GM19193 (cell line): ENCODE measurements around the gene SF3A1.
A peak's percentile ranks its signal among the peaks of the same experiment; 100 is the strongest.

ENCODE experiments used
- POLR2A ChIP-seq: IDR thresholded peaks from 4 replicates; pipeline ENCODE4 v1.6.1; 2011; ENCODE audit not compliant: insufficient read depth, insufficient read length; ENCODE audit errors: extremely low read depth

The SF3A1 gene

DNA sequence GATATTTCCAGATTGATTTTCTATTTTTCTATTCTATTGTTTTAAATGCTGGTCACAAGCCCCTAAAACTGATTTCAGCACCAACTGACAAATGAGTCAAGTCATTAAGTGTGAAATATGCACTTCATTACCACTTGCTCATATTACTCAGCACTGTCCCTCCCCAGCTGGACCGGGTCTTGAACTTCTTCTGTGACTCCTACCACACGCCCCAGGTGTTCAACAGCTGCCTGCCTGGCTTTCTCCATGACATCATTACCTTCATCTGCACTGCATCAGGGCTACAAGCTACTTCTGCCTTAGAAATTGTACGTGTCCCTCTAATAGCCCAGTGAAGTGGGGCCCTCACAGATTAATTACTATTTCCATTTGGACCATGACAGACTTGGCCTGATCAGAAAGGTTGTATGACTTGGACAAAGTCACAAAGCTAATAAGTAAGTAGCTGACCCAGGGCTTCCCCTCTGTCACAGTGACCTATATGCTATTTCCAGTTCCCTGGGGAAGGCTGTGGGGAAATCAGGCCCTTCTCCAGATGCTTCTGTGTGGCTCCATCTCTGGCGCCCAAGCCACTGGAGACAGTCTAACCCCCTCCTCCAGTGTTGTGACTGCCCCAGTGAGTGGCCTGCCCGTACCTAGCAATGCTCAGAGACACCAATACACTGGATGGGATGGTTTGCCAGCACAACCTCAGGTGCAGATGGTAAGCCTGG, 48.0 kb downstream of the SF3A1 start:
- TF ChIP-seq POLR2A: no peak

DNA sequence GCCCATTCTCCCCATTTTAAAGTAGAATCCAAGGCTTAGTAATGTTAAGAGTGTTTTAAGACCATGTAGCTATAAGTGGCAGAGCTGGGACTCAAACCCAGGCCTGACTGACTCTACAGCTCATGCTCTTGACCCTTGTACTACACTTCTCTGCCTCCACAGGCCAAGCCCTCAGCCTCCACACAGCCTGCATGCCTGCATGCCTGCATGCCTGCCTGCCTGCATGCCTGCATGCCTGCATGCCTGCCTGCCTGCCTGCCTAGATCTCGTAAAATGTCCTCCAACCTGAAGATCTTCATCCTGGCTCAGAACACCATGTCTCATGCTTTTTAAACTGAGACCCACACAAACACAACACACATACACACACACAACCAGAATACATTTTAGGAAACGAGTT, 48.6 kb downstream of the SF3A1 start:
- TF ChIP-seq POLR2A: no peak

DNA sequence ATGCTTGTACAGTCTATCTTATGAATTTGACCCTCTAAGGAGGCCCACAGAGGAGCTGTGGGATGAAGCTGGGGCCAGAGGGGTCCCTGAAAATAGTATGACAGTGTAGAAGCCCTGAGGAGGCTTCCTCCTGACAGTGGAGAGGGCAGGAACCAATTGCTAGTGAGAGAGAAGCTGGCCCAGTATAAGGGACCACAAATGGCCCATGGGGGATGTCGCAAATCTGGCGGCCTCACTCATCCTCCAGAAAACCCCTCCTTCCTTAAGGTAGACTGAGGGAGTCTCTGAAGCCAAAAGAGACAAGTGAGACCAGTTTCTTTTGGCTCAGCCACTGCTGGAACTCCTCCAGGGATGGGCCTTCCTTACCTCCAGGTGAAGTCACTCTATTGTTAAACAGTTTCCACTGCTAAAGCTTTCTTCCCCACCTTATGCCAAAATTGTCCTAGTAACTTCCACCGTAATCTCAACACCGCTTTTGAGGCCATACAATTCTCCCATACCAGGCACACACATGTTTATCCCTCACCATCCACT, 49.6 kb downstream of the SF3A1 start:
- TF ChIP-seq POLR2A: no peak

DNA sequence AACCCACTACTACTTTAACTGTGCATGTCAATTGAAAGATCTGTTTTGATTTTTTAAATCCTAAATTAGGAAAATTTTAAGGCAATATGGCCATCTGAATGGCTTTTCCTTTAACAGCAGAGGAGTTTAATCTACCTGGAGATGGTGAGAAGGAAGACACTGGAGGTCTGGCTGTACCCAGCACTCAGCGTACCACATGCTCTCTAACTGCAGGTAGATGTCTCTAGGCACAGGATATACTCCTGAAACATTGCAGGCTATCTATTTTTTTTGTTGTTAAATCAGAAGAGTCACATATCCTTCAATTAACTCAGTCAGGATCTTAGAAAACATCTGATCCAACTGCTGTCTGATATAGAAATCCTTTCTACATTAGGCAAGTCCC, 50.1 kb downstream of the SF3A1 start:
- TF ChIP-seq POLR2A: no peak

DNA sequence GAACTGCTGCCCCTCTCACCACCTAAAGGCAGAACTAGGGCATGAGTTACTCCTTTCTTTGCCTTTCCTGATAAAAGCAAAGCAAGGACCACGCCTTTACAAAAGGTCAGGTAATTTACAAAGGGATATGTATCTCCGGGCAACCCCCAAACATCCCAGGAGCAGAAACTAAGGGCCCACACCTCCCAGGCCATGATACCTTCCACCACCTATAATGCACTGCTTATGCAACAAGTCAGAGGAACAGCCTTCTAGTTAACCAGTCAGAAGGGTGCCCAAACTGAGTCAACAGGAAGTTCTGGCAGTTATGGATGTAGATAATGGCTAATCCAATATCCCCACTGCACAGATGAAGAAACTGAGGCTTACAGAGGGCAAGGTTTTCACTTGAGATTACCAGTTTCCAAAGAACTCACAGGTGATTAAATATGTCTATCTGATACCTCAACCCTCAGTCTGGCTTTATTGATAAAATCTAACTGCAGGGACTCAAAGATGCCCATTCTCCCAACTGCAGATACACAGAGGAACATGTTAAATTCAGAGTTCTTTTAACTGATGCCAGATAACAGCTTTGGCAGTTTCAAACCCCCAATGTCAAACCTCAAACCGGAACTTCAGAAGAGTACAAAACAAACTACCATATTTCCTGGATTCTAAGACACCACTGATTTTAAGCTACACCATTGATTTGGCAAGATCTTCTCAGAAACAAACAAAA, 50.6 kb downstream of the SF3A1 start:
- no peak for TF ChIP-seq POLR2A

DNA sequence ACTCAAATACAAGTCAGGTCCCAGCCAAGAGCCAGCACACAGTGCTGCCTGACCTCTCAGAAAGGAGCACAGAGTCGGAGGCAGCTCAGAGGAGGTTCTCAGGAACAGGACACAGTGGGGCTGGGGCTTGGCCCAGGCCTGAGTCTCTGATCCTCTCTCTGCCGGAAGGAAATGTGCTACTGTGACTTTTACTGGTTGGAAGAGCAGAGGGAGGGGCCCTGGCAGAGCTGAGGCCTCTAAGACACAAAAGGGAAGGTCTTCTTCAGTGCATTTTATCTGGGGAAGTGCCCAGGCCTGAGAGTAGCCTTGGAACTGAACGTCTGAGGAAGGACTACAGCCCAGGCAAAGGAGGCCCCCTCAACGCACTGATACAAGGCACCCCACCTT, 51.2 kb downstream of the SF3A1 start:
- peak; percentile 67 for TF ChIP-seq POLR2A

DNA sequence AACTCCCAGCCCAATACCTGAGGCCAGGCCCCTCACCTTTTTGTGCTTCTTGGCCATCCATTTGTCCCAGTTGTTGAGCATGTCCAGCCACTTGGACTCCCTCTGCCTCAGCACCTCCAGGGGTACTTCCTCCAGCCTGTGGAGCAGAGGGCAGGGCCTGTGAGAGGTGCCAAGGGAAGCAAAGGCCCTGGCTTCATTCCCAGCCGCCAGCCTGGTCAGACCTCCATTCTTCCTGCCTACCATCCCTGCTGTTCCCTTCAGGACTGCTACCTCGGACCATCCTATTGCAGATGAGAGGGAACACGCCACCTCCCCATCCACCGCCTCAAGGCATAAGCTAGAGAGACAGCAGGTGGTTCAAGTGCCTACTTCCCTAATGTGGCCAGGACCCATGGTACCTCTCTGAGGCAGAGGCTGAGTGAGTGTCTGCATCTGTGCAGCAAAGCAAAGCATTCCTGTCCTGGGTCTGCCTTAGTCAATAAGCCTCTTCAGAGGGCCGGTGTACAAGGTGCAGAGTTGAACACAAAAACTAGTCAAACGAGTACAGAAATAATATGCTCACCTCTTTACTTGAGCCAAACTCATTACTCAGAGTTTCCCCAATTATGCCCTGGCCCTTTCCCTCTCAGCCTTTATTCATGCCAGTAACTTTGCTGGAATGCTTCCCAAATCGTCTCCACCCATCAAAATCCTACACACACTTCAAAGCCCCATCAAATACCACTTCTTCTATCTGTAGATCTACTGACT, 52.0 kb downstream of the SF3A1 start:
- no peak for TF ChIP-seq POLR2A

DNA sequence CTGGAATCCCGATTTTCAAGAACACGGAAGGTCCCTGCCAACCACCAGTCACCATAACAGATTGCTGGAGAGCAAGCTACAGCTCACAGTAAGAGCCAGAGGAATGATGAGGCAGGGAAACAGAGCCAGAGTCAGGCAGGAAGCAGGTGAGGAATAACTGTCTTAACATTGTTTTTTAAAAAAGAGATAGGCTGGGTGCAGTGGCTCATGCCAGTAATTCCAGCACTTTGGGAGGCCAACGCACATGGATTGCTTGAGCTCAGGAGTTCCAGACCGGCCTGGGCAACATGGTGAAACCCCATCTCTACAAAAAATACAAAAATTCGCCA, 53.9 kb downstream of the SF3A1 start:
- no peak for TF ChIP-seq POLR2A

DNA sequence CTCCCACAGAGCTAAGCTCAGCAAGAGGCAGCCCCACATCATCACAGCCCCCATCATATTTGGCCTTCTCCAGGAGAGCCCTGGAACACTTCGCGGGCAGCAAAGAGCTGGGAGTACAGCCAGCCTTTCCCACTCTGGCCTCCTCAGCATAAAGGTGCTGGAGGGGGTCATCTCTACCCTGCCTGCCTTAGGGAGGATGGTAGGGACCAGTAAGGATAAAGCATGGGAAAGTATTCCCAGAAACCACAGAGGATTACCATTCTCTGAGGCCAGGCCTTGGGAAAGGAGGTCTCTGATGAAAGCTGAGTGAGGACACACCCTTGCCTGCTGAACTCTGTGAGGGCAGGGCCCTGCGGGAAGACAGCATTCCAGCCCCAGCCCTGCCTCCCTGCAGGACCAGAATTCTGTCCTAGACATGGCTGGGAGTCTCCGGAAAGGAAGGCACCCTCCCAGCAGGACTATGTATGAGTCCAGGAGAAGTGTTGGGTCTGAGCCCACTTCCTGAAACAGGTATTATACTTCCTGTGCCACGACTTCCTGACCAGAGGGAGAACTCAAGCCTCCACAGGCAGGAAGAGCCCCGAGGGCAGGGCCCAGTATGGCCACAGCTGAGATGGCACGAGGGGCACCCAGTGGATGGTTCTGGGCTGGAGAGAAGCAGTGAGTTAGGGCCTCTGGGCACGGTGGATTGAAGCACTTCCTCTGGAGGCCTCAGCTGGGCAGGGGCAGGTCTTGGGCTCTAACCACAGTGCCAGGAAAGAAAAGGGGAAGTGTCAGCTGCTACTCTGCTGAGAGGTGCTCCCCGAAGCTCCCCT, 54.5 kb downstream of the SF3A1 start:
- no peak for TF ChIP-seq POLR2A

DNA sequence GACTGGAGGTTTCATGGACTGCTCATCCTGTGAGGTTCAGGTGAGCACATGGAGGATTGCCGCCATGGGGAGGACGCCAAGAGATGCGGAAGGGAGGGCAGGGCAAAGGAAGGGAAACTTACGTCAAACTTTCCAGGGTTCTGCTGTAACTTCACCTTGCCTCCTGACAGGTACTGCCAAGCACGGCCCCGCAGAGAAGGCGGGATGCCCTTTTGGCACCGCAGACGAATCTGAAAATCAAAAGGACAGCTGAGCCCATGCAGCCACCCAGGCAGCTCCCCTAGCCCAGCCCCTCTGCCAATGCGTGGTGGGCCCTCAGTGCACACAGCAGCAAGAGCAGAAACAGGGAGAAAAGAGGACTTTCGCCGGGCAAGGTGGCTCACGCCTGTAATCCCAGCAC, 57.4 kb downstream of the SF3A1 start:
- TF ChIP-seq POLR2A: no peak

DNA sequence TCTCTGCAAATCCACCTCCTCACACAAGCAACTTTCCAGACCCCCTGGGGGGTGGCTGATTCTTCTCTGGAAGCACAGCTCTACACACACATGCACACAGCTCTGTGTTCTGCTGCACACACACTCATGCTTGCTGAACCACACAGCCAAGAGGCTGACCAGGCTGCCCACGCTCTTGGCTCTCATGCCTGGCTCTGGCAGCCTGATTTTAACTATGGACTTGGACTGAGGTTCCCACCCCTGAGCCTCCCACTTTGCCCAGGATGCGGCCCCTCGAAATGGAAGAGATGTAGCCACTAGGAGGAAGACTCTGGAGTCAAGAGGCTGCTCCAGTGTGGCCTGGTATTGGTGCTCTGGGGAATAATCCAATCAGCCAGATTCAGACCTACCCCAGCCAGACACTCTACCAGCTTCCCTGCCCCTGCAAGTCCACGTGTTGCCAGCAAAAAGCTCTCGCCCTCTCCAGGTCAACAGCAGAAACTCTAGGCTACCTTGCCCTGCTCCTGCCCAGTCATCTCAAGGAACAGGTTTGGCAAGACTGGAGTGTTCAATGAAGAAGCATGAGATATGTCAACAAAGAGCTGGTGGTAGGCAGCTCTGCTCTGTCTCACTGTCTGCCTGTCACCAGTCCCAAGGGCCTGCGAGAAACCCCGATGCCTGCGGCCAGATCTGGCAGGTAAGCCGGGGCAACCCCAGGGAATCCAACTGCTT, 58.5 kb downstream of the SF3A1 start:
- no peak for TF ChIP-seq POLR2A

DNA sequence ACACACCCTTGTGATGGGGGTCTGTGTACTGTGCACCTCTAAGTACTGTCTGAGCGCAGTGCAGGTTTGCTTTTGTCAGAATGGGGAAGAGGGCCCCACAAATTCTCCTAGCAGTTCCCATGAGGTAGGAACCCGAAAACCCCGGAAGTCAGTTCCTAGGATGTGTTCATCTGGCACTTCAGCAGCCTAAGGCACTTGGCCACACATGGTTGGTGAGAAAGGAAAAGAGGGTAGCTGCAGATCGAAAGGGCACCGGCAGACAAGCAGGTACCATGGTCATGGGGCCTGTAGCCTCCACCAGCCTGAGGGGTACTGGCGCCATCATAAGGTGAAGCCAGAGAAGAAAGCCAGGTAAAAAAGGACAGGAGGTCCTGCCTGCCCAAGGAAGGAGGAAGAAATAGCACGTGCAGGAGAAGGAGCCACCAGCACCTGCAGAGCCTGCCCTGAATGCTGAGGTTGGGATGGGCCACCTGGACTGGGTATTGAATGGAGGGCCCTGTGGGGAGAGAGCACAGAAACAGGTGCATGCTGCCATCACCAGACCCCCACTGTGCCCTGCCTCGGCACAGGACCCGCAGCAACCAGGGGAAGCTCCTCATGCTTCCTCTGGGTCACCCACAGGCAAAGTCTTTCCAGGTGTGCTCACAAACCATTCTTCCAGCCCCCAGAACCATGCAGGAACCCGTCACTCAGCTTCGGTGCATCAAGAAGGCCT, 59.3 kb downstream of the SF3A1 start:
- no peak for TF ChIP-seq POLR2A

DNA sequence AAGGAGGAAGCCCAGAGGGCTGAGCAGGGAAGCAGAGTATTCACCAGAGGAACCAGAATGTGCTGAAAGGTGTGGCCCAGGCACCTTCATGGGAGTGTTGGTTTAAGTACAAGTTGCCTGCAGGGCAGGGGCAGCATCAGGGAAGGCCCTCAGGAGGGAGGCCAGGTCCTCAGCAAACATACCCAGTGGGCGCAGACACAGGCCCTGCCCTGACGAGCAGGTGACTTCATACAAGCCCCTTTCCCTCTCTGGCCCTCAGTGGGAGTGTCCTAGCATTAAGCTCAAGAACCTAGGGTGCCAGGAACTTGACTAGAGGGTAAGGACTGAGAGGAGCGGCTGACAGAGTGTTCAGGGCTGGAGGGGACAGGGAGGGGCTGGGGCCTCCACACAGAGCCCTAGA, 59.9 kb downstream of the SF3A1 start:
- TF ChIP-seq POLR2A: no peak

DNA sequence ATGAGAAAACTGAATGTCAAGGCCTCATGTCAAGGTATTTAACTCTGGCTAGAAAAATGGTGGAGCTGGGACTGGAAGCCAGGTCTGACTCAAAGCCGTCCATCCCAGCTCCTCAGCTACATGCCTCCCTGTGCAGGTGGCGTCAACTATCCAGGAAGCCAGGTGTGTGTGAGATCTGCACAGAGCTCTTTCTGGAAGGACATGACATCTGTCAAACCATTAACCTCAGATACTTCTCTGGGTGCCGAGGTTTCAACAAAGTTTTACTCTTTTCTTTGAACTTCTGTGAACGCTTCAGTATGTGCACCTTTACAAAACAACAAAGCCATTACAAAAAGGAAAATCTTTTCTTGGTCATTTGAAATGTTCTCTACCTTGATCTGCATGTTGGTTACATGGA, 60.4 kb downstream of the SF3A1 start:
- TF ChIP-seq POLR2A: no peak
